22Rv1 (cell line): ENCODE results near the gene CEPT1.

ENCODE experiments used
- ZFX ChIP-seq: fragments of 450-650 bp; IDR thresholded peaks from 2 replicates; pipeline ENCODE4 v1.6.1; 2017; ENCODE audit warnings: antibody characterized with exemption, borderline replicate concordance
- TF ChIP-seq, protein P1 (sequence below): fragments of 450-650 bp; IDR thresholded peaks from 2 replicates; pipeline ENCODE4 v1.5.1; 2017; ENCODE audit warnings: mild to moderate bottlenecking

DNA sequence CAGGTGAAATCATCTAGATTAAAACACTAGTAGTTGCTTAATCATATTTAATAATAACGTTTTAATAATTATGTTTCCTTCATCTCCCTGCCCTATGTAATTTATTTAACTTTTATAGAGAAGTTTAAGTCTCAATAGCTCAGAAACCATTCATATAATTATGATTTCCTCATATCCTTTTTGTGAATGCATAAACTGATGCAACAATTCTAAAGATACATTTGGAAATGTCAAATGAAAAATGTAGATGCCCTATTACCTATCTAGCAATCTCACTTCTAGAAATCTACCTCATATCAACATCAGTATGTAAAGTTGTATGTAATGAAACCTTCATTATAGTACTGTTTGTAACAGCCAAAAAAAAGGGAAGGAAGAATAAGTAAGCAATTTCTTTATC, 10.6 kb upstream of the CEPT1 start:
- TF ChIP-seq, protein P1, sequence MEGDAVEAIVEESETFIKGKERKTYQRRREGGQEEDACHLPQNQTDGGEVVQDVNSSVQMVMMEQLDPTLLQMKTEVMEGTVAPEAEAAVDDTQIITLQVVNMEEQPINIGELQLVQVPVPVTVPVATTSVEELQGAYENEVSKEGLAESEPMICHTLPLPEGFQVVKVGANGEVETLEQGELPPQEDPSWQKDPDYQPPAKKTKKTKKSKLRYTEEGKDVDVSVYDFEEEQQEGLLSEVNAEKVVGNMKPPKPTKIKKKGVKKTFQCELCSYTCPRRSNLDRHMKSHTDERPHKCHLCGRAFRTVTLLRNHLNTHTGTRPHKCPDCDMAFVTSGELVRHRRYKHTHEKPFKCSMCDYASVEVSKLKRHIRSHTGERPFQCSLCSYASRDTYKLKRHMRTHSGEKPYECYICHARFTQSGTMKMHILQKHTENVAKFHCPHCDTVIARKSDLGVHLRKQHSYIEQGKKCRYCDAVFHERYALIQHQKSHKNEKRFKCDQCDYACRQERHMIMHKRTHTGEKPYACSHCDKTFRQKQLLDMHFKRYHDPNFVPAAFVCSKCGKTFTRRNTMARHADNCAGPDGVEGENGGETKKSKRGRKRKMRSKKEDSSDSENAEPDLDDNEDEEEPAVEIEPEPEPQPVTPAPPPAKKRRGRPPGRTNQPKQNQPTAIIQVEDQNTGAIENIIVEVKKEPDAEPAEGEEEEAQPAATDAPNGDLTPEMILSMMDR, result no peak
- TF ChIP-seq ZFX, result no peak
